KMS-11 (cell line): ENCODE data around the gene METTL27.

ENCODE experiments used
- H2AFZ ChIP-seq: fragments of 200-600 bp; sonication (generic); 2 replicates; pipeline ENCODE4 v1.6.1; 2016; ENCODE audit warnings: antibody characterized with exemption, mixed run types, low read depth
- H3K27ac ChIP-seq: fragments of 200-600 bp; sonication (generic); 2 replicates; pipeline ENCODE4 v1.6.1; 2016; ENCODE audit warnings: mild to moderate bottlenecking, mixed run types
- H3K27me3 ChIP-seq: fragments of 200-600 bp; sonication (generic); 2 replicates; pipeline ENCODE4 v1.6.1; 2017; ENCODE audit warnings: mild to moderate bottlenecking, low read depth, mixed run types, moderate library complexity; ENCODE audit not compliant: insufficient read depth
- H3K36me3 ChIP-seq: fragments of 200-600 bp; sonication (generic); 2 replicates; pipeline ENCODE4 v1.6.1; 2017; ENCODE audit warnings: mild to moderate bottlenecking, mixed run types; ENCODE audit not compliant: insufficient read depth
- H3K4me1 ChIP-seq: fragments of 200-600 bp; sonication (generic); 2 replicates; pipeline ENCODE4 v1.6.1; 2016; ENCODE audit warnings: mild to moderate bottlenecking, low read depth, mixed run types; ENCODE audit not compliant: poor library complexity, severe bottlenecking
- H3K4me2 ChIP-seq: fragments of 200-600 bp; sonication (generic); 2 replicates; pipeline ENCODE4 v1.7.0; 2016; ENCODE audit warnings: mild to moderate bottlenecking, mixed run types
- H3K4me3 ChIP-seq: fragments of 200-600 bp; sonication (generic); IDR thresholded peaks from 2 replicates; pipeline ENCODE4 v1.6.1; 2017; ENCODE audit warnings: low read depth, low read length, mixed read lengths; ENCODE audit not compliant: insufficient read depth
- H3K79me2 ChIP-seq: fragments of 200-600 bp; sonication (generic); 2 replicates; pipeline ENCODE4 v1.6.1; 2016; ENCODE audit warnings: low read depth, mixed run types; ENCODE audit not compliant: insufficient read depth
- H3K9ac ChIP-seq: fragments of 200-600 bp; sonication (generic); 2 replicates; pipeline ENCODE4 v1.6.1; 2016; ENCODE audit warnings: mild to moderate bottlenecking, mixed run types
- H4K20me1 ChIP-seq: fragments of 200-600 bp; sonication (generic); 2 replicates; pipeline ENCODE4 v1.6.1; 2016; ENCODE audit warnings: mild to moderate bottlenecking, mixed run types; ENCODE audit not compliant: insufficient read depth
- CTCF ChIP-seq: fragments of 200-600 bp; sonication (generic); conservative IDR thresholded peaks from 2 replicates; pipeline ENCODE4 v1.6.1; 2017; ENCODE audit warnings: low read depth, mild to moderate bottlenecking, antibody characterized with exemption, low read length, moderate library complexity, mixed read lengths

The METTL27 gene

GRCh38 chr7:73869011-73869798, 26.9 kb upstream of the METTL27 start:
- TF ChIP-seq CTCF: no peak
- Histone ChIP-seq H3K79me2 (no peaks in the 10 kb centered on the region), H3K27ac (no peak overlapping the region), H3K4me2 (no peak overlapping the region), H3K9ac (no peak overlapping the region), H3K4me1 (peaks cover 5% of the 10 kb centered on the region), H3K27me3 (peaks cover 32% of the 10 kb centered on the region), H3K36me3 (no peaks in the 10 kb centered on the region), H3K4me3 (no peak overlapping the region), H2AFZ (no peak overlapping the region), H4K20me1 (no peaks in the 10 kb centered on the region)

- TF ChIP-seq CTCF: no peak
- Histone ChIP-seq H2AFZ (no peak overlapping the region), H3K27me3 (peaks cover 14% of the 10 kb centered on the region), H3K9ac (no peak overlapping the region), H3K4me3 (no peak overlapping the region), H4K20me1 (no peaks in the 10 kb centered on the region), H3K27ac (no peak overlapping the region), H3K36me3 (no peaks in the 10 kb centered on the region), H3K79me2 (no peaks in the 10 kb centered on the region), H3K4me2 (no peak overlapping the region), H3K4me1 (peaks cover 5% of the 10 kb centered on the region)
Observed at GRCh38 chr7:73866446-73866767, 24.1 kb upstream of the METTL27 start.

GRCh38 chr7:73865738-73866445, 23.6 kb upstream of the METTL27 start:
- TF ChIP-seq CTCF: peak; percentile 57; the same call in 1 of the 2 replicates
- no peaks in the 10 kb centered on the region for H4K20me1 ChIP-seq
- peaks cover 9% of the 10 kb centered on the region for H3K27me3 ChIP-seq
- H3K4me3 ChIP-seq: no peak overlapping the region
- no peaks in the 10 kb centered on the region for H3K36me3 ChIP-seq
- H3K4me2 ChIP-seq: no peak overlapping the region
- H2AFZ ChIP-seq: no peak overlapping the region
- no peak overlapping the region for H3K9ac ChIP-seq
- peaks cover 5% of the 10 kb centered on the region for H3K4me1 ChIP-seq
- no peak overlapping the region for H3K27ac ChIP-seq
- no peaks in the 10 kb centered on the region for H3K79me2 ChIP-seq

GRCh38 chr7:73864981-73865711, 22.8 kb upstream of the METTL27 start:
- no peak for TF ChIP-seq CTCF
- peaks cover 2% of the 10 kb centered on the region for H3K4me1 ChIP-seq
- H3K79me2 ChIP-seq: no peaks in the 10 kb centered on the region
- no peak overlapping the region for H3K4me2 ChIP-seq
- no peak overlapping the region for H3K27ac ChIP-seq
- no peak overlapping the region for H2AFZ ChIP-seq
- H4K20me1 ChIP-seq: no peaks in the 10 kb centered on the region
- no peak overlapping the region for H3K9ac ChIP-seq
- H3K4me3 ChIP-seq: no peak overlapping the region
- peaks cover 2% of the 10 kb centered on the region; the same call in 1 of the 2 replicates for H3K27me3 ChIP-seq
- no peaks in the 10 kb centered on the region for H3K36me3 ChIP-seq
